NCI-H446 (cell line): ENCODE measurements around the gene DDX3X.
"Not testable (repeated sequence)": the region's sequence is repeated elsewhere in the genome, so short reads cannot be mapped to it uniquely, and the experiment has no call there.

Source experiments
- DNase-seq, 2 experiments: peaks; one replicate each; lab custom pipeline; 2025; lab: John Stamatoyannopoulos, UW

Gene DDX3X

DNA sequence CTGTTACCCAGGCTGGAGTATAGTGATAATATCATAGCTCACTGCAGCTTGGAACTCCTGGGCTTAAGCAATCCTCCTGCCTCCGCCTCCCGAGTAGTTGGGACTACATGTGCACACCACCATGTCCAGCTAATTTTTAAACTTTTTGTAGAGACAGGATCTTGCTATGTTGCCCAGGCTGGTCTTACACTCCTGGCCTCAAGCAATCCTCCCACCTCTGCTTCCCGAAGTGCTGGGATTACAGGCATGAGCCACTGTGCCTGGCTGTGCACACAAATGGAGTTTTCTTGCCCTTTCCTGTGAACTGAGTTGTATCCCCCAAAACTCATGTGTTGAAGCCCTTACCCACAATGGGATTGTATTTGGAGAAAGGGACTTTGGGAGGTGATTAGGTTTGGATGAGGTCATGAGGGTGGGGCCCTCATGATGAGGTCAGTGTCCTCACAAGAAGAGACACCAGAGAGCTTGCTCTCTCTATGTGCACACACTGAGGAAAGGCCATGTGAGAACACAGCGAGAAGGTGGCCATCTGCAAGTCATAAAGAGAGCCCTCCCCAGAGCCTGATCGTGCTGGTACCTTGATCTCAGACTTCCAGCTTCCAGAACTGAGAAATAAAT lies 40.1 kb downstream of the DDX3X start:
- DNase-seq: no peak

DNA sequence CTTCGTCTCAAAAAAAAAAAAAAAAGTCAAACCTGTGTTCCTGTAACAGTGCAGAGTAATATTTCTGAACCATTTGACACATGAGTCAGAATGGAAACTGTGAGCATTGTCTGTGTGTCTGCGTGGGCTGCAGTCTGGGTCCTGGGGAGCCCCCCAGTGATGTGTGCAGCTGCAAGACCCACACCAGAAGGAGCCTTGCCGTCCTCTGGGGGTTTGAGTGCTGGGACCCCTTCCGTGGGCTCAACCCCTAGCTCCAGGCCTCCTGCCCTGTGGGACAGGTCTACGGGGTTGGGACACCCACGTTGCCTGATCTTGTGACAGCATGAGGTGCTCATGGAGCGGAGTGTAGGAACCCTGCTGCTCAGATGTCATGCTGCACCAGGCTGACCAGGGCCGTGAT lies 43.7 kb downstream of the DDX3X start:
- DNase-seq: no peak

DNA sequence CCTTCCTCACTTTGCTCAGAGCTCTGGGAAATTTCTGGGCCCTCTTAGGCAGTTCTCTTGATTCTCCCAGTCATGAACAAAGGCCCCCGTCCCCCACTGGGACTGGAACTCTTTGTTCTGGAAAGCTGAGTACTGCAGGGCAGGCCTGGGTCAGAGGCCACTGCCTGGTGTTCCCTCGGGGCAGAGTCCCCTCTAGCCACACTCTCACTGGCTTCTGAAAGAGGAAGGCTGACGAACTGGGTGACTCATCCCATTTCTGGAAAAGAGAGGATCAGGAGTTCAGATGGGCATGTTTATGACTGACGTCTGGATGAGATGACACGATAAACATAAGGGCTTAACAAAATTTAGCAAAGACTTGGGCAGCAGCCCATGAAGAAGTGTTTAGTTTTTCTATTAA lies 47.7 kb downstream of the DDX3X start:
- no peak for DNase-seq

DNA sequence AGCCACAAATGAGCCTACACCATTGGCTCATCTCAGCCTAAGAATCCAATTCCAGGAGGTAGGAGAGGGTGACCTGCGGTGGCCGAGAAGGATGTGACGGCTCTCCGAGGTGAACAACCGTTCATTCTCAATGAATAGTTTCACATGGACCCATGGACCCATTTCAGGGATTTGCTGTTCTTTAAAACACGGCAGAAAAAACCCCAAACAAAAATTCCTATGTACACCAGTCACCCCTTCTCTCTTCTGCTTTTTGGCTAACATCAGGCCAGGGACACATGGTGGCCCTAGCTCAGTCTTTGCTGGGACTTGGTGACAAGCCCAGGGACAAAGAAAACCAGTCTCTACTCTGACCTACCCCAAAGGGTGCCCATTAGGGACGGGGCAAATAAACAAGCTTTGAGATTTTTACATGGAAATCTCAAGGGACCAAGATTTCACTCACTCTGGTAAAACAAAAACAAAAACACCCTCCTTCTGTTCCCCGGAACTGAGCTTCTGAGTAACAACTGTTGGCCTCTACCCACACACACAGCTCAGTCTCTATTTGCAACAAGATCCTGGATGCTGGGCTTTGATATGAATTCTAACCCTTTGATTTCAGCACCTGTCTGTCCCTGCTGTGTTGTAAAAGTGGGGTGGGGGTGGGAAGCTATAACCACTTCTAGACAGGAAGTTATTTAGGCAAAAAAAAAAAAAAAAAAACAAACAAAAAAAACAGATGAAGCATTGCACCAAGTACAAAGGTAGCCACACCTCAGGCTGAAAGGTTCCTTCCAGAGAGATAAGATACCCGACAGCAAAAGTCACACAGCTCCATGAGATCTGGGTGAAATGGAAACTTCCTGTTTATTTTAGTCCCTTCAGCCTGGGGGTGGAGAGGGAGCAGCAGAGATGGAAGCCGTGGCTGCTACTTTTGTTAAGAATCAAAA lies 49.0 kb downstream of the DDX3X start:
- no peak for DNase-seq

DNA sequence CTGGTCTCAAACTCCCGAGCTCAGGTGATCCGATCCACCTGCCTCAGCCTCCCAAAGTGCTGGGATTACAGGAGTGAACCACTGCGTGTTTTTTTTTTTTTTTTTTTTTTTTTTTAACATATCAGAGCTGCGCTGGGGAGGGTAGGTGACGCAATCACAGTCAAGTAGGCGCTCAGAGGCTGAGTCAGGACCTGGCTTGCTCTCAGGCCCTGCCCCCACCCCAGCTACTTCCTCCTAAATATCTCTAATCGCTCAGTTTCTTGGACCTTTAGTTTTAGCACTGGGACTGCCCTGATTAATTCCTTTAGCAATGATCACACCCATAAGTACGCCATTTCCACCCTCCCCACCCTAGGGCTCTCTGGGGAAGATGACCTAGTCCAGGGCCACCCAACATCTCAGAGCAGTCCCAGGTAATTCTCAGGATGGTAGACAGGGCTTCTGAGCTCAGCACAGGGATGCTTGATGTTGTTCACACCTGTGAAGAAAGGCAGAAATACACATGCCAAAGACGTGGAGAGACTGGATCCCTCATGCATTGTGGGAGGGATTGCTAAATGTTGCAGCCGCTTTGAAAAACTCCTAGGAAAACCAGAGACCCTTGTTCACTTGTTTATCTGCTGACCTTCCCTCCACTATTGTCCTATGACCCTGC lies 50.2 kb downstream of the DDX3X start:
- no peak for DNase-seq

DNA sequence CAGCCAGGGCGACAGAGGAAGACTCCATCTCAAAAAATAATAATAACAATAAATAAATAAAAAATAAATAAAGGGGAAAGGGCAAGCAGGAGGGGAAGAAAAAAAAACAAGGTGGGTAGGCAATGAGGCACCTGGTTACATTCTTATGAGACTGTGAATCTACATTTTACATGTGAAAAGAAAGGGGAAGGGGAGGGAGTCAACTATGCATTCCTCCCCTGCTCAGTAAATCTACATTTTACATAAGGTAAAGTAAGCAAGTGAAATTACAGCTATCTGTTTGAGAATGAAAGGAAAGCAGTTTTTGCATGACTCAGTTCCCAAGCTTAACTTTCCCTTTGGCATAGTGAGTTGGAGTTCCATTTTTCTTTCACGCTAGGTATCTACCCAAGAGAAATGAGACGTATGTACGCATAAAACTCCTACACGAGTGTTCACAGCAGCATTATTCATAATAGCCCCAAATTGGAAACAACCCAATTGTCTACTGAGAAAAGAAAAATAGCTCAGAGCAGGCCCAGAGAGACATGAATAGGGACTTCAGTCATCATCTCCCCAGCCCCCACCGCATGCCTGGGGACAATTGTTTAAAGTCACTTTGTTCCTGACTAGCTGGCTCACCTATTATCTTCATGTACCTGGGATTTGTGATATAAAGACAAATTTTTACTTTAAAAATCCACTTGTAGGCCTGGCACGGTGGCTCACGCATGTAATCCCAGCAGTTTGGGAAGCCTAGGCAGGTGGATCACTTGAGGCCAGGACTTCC lies 52.4 kb downstream of the DDX3X start:
- DNase-seq: no peak

DNA sequence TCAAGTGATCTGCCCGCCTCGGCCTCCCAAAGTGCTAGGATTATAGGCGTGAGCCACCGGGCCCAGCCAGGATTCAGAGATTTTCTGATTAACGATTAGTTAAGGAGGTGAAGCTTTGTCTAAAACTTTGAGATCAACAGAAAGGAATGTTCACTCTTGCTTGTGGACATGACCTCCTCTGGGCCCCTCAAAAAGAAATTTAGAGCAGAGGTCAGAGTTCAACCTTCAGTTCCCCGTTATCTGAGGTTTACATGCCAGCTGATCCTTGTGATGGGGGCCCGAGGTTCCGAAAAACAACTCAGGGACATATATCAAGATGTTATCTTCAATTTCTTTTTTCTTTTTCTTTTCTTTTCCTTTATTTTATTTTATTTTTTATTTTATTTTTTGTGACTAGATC lies 54.6 kb downstream of the DDX3X start:
- no peak for DNase-seq

DNA sequence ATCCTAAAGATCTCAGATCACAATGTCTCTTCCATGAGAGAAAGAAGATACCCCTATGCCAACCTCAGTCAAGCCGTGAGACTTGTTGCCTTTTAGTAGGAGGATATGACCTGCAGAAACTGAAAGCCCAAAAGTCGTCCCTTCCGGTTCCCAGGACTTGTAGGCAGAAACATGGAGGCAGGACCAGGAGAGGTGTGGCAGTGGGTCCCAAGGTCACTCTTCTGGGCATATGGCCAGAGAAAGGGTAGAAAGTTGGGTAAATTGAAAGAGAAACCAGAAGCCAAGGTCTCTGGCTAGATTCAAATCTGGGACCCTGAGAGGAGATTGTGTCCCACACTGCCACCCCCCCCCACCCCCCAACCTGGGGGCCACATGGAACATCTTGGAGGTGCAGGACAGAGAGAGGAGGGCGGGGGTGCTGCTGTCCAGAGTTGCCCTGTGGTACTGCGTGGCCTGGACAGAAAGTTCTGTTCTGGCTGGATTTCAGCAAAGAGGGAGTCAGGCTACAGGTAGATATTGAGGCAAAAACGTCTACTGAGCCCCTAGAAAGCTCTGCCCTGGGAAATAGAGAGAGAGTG lies 55.4 kb downstream of the DDX3X start:
- DNase-seq: no peak

DNA sequence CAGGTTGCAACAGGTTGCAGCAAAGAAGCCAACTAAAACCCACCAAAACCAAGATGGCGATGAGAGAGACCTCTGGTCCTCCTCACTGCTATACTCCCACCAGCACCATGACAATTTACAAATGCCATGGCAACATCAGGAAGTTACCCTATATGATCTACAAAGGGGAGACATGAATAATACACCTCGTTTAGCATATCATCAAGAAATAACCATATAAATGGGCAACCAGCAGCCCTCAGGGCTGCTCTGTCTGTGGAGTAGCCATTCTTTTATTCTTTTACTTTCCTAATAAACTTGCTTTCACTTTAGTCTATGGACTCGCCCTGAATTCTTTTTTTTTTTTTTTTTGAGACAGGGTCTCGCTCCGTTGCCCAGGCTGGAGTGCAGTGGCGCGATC lies 56.6 kb downstream of the DDX3X start:
- not testable (repeated sequence) for DNase-seq

DNA sequence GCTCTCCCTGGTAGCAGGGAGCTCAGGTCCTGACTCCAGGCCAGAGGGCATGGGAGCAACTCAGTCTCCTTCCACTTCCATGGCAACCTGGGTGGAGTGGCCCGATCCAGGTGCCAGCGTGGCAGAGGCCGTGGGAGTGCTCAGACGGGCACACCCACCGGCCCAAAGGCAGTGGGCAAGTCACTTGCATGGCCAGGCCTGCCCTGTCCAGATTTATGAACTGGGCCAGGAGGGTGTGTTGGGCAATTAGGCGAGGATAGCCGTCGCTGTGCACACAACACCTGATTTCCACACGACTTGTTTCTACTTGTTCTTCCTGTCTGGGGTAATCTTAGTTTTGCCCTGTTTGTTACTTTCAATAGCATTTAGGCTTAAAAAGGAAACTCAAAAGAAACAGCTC lies 57.6 kb downstream of the DDX3X start:
- no peak for DNase-seq

DNA sequence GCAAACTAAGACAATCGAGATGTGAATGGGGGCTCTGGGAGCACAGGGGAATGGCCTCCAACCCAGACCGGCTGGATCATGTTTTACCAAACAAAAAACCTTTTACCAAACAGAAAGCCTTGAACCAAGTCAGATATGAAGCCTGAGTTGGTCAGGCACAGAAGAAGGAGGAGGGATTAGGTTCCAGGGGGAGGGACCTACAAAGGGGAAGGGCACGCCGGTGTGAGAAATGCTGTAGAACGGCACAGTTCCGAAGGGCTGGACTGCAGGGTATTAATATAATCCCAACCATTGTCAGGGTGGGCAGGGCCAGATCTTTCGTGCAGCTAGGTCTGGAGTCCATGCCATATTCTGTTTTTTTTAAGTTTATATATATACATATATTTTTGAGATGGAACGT lies 60.3 kb downstream of the DDX3X start:
- no peak for DNase-seq

DNA sequence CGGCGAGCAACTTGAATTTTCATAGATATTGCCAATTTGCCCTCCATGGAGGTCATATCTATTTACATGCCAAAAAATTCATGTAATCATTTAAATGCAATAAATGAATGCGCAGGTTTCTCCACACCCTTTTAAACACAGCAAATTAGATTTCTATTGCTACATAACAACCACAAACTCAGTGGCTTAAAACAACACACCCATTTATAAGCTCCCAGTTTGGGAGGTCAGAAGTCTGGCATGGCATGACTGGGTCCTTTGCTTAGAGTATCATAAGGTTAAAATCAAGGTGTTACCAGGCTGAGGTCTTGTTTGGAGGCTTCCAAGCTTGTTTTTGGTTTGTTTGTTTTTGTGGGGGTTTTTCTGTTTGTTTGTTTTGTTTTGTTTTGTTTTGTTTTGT lies 63.3 kb downstream of the DDX3X start:
- no peak for DNase-seq

DNA sequence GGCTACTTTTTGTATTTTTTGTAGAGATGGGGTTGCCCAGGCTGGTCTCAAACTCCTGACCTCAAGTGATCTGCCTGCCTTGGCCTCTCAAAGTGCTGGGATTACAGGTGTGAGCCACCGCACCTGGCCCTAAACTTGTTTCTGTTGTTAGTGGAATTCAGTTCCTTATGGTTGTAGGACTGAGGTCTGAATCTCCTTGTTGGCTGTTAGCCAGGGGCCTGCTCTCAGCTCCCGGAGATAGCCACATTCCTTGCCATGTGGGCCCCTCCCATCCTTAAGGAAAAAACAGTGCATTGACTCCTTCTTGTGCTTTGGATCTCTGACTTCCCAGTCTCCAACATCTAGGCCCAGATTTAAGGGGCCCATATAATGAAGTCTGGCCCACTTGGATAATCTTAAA lies 63.8 kb downstream of the DDX3X start:
- DNase-seq: no peak

DNA sequence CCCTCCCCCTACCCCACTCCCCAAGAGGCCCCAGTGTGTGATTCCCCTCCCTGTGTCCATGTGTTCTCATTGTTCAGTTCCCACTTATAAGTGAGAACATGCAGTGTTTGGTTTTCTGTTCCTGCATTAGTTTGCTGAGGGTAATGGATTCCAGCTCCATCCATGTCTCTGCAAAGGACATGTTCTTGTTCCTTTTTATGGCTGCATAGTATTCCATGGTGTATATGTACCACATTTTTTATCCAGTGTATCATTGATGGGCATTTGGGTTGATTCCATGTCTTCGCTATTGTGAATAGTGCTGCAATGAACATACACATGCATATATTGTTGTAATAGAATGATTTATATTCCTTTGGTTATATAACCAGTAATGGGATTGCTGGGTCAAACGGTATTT lies 68.6 kb downstream of the DDX3X start:
- not testable (repeated sequence) for DNase-seq

DNA sequence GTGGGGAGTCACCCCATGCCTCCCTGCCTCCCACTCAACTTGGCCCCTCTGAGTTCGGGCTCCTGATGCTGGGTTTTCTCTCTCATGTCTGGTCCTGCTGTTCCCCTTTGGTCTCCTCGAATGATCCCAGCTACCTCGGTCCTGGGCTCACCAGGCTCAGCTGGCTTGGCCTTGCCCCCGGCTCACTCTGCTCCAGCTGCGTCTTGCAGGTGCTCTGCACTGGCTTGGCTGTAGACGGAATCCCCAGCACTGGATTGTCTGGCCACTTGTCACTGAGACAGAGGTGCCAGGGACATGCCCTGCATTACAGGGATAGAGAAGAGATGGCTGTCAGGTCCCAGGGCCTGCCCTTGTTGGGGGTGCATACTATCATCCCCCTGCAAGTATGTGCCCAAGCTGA lies 71.6 kb downstream of the DDX3X start:
- no peak for DNase-seq

DNA sequence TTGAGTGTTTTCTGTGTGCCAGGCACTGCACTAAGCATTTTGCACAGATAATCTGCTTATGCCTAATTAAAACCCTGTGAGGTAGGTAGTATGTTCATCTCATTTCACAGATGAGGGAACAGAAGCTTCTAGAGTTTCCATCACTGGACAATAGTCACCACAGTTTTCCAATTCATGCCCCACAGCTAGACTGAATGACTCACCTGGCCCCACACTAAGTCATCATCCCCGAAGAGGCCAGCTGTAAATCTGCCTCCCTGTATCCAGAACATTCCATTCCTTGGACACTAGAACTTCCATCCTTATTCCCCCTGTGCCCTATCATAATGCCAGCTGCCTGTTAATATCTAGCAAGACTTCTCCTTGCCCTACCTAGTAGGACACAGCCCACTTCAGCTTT lies 72.2 kb downstream of the DDX3X start:
- no peak for DNase-seq

DNA sequence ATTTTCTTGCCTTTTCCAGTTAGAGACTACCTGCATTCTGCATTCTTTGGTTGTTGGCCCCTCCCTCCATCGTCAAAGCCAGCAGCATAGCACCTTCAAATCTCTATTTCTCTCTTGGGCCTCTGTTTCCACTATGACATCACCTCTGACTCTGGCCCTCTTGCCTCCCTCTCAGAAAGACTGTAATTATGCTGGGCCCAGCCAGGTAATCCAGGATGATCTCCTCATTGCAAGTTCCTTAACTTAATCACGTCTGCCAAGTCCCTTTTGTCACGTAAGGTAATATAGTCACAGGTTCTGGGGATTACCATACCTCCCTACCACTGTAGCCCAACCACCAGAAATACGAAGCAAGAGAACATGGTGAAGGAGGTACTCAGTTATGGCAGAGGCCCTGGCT lies 73.9 kb downstream of the DDX3X start:
- DNase-seq: no peak

DNA sequence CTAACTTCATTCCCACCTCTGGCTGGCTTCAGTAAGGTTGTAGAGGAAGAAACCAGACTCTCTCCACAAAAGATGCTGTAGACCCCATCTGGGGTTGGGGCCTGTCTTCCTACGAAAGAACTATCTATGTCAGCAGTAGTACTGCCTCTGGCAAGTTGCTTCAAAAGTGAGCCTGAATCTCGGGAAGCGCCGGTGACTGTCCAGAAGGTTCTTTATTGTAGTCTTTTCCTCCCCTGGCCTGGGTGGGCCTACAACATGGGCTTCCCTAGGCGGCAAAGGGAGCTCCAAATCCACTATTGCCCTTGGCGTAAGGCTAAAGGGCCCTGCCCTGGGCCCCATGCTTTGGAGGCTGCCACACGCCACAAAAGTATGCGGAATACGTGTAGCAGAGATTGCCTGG lies 74.6 kb downstream of the DDX3X start:
- DNase-seq: no peak

DNA sequence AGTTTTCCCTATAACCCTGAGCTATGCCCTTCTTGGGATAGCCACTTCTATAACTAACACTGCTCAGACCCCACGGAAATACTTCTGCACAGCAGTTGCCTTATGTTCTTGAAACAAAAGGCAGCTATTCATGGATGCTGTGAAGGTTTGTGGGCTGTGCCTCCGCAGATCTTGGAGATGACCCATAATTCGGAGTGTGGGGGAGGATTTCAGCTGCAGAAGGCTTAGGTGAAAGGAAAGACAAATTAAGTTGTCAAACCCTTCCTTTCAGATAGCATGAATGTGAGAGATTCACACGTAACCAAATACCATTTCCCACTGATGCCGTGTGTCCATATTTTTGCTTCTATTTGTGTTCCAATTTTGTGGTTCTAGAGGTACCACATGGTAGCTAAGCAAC lies 75.0 kb downstream of the DDX3X start:
- no peak for DNase-seq

DNA sequence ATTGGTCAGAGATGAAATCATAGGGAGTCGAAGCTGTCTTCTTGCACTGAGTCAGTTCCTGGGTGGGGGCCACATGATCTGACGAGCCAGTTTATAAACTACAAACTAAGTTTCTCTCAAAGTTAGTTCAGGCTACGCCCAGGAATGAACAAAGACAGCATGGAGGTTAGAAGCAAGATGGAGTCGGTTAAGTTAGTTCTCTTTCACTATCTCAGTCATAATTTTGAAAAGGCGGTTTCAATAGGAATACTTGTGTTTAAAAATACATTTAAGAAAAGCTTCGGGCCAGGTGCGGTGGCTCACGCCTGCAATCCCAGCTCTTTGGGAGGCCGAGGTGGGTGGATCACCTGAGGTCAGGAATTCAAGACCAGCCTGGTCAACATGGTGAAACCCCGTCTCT lies 77.3 kb downstream of the DDX3X start:
- DNase-seq: not testable (repeated sequence)

DNA sequence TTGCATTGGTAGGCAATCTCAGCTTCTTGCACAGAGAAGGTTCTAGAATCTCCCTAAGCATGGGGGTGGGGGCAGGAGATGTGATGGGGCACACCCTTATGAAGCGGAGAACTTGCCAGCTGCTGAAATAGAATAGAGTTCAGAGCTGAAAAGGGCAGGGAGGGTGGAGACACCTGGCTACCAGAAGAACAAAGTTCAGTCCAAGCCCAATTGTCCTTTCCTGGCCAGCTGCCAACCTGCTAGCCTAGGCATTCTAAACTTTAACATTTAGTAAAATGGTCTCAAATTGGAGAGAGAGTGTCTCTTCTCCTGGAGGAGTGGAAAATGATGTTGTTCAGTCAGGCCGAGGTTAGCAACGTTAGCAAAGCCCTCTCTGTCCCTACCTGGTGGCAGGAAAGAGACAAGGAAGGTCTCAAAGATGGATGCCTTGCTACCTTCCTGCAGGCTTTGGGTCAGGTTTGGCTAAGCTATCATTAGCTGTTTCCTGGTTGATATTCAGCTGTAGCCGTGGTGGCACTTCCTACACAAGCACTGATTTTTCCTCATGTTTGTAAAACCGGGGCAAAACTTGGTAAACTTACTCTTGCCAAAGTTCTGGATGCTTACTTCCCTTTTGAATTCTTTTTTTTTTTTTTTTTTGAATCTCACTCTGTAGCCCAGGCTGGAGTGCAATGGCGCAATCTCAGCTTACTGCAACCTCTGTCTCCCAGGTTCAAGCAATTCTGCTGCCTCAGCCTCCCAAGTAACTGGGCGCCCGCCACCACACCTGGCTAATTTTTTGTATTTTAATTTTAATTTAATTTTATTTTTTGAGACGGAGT lies 78.5 kb downstream of the DDX3X start:
- DNase-seq: no peak
